ENCODE measurements around the gene MYLIP. TPM values are rescaled to one million over a fixed set of nuclear protein-coding genes. Genes with fewer than 3 reads are reported as not detected.

MYLIP gene
- total RNA-seq, 1 donor from 2014 or later, result 16.6 TPM

- no peak overlapping the region for H3K27ac Mint-ChIP-seq (ENCODE audit: unreplicated experiment)
- peaks cover 14% of the 10 kb centered on the region for H3K4me1 Mint-ChIP-seq (ENCODE audit: low read depth)
- no peak overlapping the region for H3K4me3 Mint-ChIP-seq (ENCODE audit: unreplicated experiment)
- H3K9me3 Mint-ChIP-seq (ENCODE audit: low read depth), result no peaks in the 10 kb centered on the region
- H3K36me3 Mint-ChIP-seq (ENCODE audit: low read depth), result no peaks in the 10 kb centered on the region
- DNase-seq (ENCODE audit: low spot score), result no peak
- TF ChIP-seq, protein P1, sequence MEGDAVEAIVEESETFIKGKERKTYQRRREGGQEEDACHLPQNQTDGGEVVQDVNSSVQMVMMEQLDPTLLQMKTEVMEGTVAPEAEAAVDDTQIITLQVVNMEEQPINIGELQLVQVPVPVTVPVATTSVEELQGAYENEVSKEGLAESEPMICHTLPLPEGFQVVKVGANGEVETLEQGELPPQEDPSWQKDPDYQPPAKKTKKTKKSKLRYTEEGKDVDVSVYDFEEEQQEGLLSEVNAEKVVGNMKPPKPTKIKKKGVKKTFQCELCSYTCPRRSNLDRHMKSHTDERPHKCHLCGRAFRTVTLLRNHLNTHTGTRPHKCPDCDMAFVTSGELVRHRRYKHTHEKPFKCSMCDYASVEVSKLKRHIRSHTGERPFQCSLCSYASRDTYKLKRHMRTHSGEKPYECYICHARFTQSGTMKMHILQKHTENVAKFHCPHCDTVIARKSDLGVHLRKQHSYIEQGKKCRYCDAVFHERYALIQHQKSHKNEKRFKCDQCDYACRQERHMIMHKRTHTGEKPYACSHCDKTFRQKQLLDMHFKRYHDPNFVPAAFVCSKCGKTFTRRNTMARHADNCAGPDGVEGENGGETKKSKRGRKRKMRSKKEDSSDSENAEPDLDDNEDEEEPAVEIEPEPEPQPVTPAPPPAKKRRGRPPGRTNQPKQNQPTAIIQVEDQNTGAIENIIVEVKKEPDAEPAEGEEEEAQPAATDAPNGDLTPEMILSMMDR (IDR thresholded peaks at IDR 0.05), result no peak
- no peaks in the 10 kb centered on the region for H3K27me3 Mint-ChIP-seq (ENCODE audit: low read depth)
These were observed 33.1 kb downstream of the MYLIP start for GRCh38 chr6:16162003-16162402.

- Mint-ChIP-seq H3K36me3 (ENCODE audit: low read depth) (no peaks in the 10 kb centered on the region), H3K27ac (ENCODE audit: unreplicated experiment) (no peak overlapping the region), H3K27me3 (ENCODE audit: low read depth) (no peaks in the 10 kb centered on the region), H3K9me3 (ENCODE audit: low read depth) (no peaks in the 10 kb centered on the region), H3K4me3 (ENCODE audit: unreplicated experiment) (no peak overlapping the region), H3K4me1 (ENCODE audit: low read depth) (peaks cover 24% of the 10 kb centered on the region)
- TF ChIP-seq, protein P1 (IDR thresholded peaks at IDR 0.05), result no peak
- no peak for DNase-seq (ENCODE audit: low spot score)
These were observed 34.2 kb downstream of the MYLIP start for GRCh38 chr6:16163066-16163465.

GRCh38 chr6:16163535-16164300 is 34.8 kb downstream of the MYLIP start:
- H3K36me3 Mint-ChIP-seq (ENCODE audit: low read depth), result no peaks in the 10 kb centered on the region
- no peak overlapping the region for H3K27ac Mint-ChIP-seq (ENCODE audit: unreplicated experiment)
- H3K4me3 Mint-ChIP-seq (ENCODE audit: unreplicated experiment), result no peak overlapping the region
- no peak for DNase-seq (ENCODE audit: low spot score)
- TF ChIP-seq, protein P1 (IDR thresholded peaks at IDR 0.05), result no peak
- no peaks in the 10 kb centered on the region for H3K27me3 Mint-ChIP-seq (ENCODE audit: low read depth)
- H3K4me1 Mint-ChIP-seq (ENCODE audit: low read depth), result peaks cover 28% of the 10 kb centered on the region
- no peaks in the 10 kb centered on the region for H3K9me3 Mint-ChIP-seq (ENCODE audit: low read depth)

GRCh38 chr6:16165641-16166040 is 36.8 kb downstream of the MYLIP start:
- DNase-seq (ENCODE audit: low spot score), result no peak

GRCh38 chr6:16166871-16167608 is 38.2 kb downstream of the MYLIP start:
- H3K27ac Mint-ChIP-seq (ENCODE audit: unreplicated experiment), result no peak overlapping the region
- peaks cover 2% of the 10 kb centered on the region for H3K27me3 Mint-ChIP-seq (ENCODE audit: low read depth)

More at GRCh38 chr6:16165641-16166040, 36.8 kb downstream of the MYLIP start:
- Mint-ChIP-seq H3K4me1 (ENCODE audit: low read depth) (peaks cover 31% of the 10 kb centered on the region), H3K27me3 (ENCODE audit: low read depth) (no peaks in the 10 kb centered on the region), H3K4me3 (ENCODE audit: unreplicated experiment) (no peak overlapping the region), H3K36me3 (ENCODE audit: low read depth) (no peaks in the 10 kb centered on the region), H3K27ac (ENCODE audit: unreplicated experiment) (no peak overlapping the region), H3K9me3 (ENCODE audit: low read depth) (no peaks in the 10 kb centered on the region)
- TF ChIP-seq, protein P1 (IDR thresholded peaks at IDR 0.05), result no peak

More at GRCh38 chr6:16166871-16167608, 38.2 kb downstream of the MYLIP start:
- Mint-ChIP-seq H3K36me3 (ENCODE audit: low read depth) (no peaks in the 10 kb centered on the region), H3K4me1 (ENCODE audit: low read depth) (peaks cover 31% of the 10 kb centered on the region), H3K4me3 (ENCODE audit: unreplicated experiment) (no peak overlapping the region), H3K9me3 (ENCODE audit: low read depth) (no peaks in the 10 kb centered on the region)
- TF ChIP-seq, protein P1 (IDR thresholded peaks at IDR 0.05), result no peak
- DNase-seq (ENCODE audit: low spot score), result no peak

All from chondrocyte (in vitro differentiated cells).